Large intestine (tissue), 3 donors: ENCODE data around the gene PLS1. TPM values are rescaled to one million over a fixed set of nuclear protein-coding genes. Genes with fewer than 3 reads are reported as not detected.
A peak's percentile ranks its signal among the peaks of the same experiment; 100 is the strongest.

Experiments used
- DNase-seq, 2 donors: peaks; one replicate each; pipeline versions ENCODE4 v3.0.0 to v3.0.0-alpha.2; 2013
- H3K27ac ChIP-seq: one replicate; pipeline ENCODE4 v1.5.1; 2013; ENCODE audit warnings: low read length
- H3K27me3 ChIP-seq: 2 replicates; pipeline ENCODE4 v1.6.1; 2013; ENCODE audit warnings: low read length; ENCODE audit not compliant: control insufficient read depth, insufficient read depth
- H3K36me3 ChIP-seq: 2 replicates; pipeline ENCODE4 v1.6.1; 2013; ENCODE audit warnings: low read length; ENCODE audit not compliant: control insufficient read depth, insufficient read depth
- H3K4me1 ChIP-seq: one replicate; pipeline ENCODE4 v1.6.1; 2013; ENCODE audit warnings: low read length; ENCODE audit not compliant: control insufficient read depth, insufficient read depth
- H3K4me3 ChIP-seq: one replicate; pipeline ENCODE4 v1.5.1; 2013; ENCODE audit warnings: low read length
- H3K9me3 ChIP-seq: one replicate; pipeline ENCODE4 v1.6.1; 2013; ENCODE audit warnings: mild to moderate bottlenecking, low read depth, low read length, moderate library complexity; ENCODE audit not compliant: control insufficient read depth
- WGBS: methylation state at CpG from one replicate; pipeline ENCODE4 v1.1.5; 2013; ENCODE audit warnings: low lambda C conversion rate; ENCODE audit not compliant: insufficient coverage; 5-methylcytosine and 5-hydroxymethylcytosine counted together
- polyA plus RNA-seq: library from polyadenylated mRNA; unstranded; fragments of 120-200 nt; gene quantifications from one replicate; pipeline ENCODE4 v1.2.1, GENCODE V29; 2013

The PLS1 gene
- polyA plus RNA-seq, 1 donor = 44.2 TPM

- Histone ChIP-seq H3K9me3 (no peaks in the 10 kb centered on the region), H3K27ac (no peak overlapping the region), H3K4me1 (no peaks in the 10 kb centered on the region), H3K36me3 (no peaks in the 10 kb centered on the region), H3K4me3 (no peak overlapping the region), H3K27me3 (no peaks in the 10 kb centered on the region)
- no peak for DNase-seq
- no CpG with 5 or more reads among the region's 4 CpGs for WGBS
Measured at GRCh38 chr3:142716102-142716501, 119.9 kb downstream of the PLS1 start.

- Histone ChIP-seq H3K36me3 (no peaks in the 10 kb centered on the region), H3K4me3 (peak overlapping the region; percentile 66), H3K4me1 (peaks cover 7% of the 10 kb centered on the region), H3K9me3 (no peaks in the 10 kb centered on the region), H3K27ac (no peak overlapping the region), H3K27me3 (peaks cover 18% of the 10 kb centered on the region)
- DNase-seq = no peak
- no CpG with 5 or more reads among the region's 10 CpGs for WGBS
Measured at GRCh38 chr3:142723665-142723967, 127.4 kb downstream of the PLS1 start.

GRCh38 chr3:142723968-142724681, 127.9 kb downstream of the PLS1 start, which contains the start of gene TRPC1:
Gene TRPC1 (plus strand): TSS chr3:142724034. CDS start chr3:142724560, 526 bp downstream.
- WGBS = no CpG with 5 or more reads among the region's 73 CpGs
- peak; percentile 78 to 87 for DNase-seq
- peaks cover 7% of the 10 kb centered on the region for H3K4me1 ChIP-seq
- peak within 1 kb of the TSS; percentile 66 for H3K4me3 ChIP-seq
- no peaks in the 10 kb centered on the region for H3K36me3 ChIP-seq
- peaks cover 18% of the 10 kb centered on the region for H3K27me3 ChIP-seq
- H3K27ac ChIP-seq = peak within 1 kb of the TSS; percentile 62
- no peaks in the 10 kb centered on the region for H3K9me3 ChIP-seq

GRCh38 chr3:142724682-142725356, 128.6 kb downstream of the PLS1 start:
- WGBS = no CpG with 5 or more reads among the region's 35 CpGs
- Histone ChIP-seq H3K4me3 (peak overlapping the region; percentile 66), H3K4me1 (peaks cover 7% of the 10 kb centered on the region), H3K27me3 (peaks cover 18% of the 10 kb centered on the region), H3K36me3 (no peaks in the 10 kb centered on the region), H3K27ac (peak overlapping the region; percentile 62), H3K9me3 (no peaks in the 10 kb centered on the region)
- peak in 1 of 2 donors; percentile 18 for DNase-seq

GRCh38 chr3:142725357-142725739, 129.2 kb downstream of the PLS1 start:
- Histone ChIP-seq H3K36me3 (no peaks in the 10 kb centered on the region), H3K27ac (no peak overlapping the region), H3K9me3 (no peaks in the 10 kb centered on the region), H3K27me3 (peaks cover 18% of the 10 kb centered on the region), H3K4me1 (peaks cover 7% of the 10 kb centered on the region), H3K4me3 (peak overlapping the region; percentile 66)
- DNase-seq = no peak
- WGBS = 58% methylated on average over 3 of the region's 5 CpGs

GRCh38 chr3:142726017-142726416, 129.8 kb downstream of the PLS1 start:
- no peak for DNase-seq
- WGBS = 71% methylated on average over 1 of the region's 1 CpG
- H3K4me1 ChIP-seq = peaks cover 7% of the 10 kb centered on the region
- H3K27ac ChIP-seq = no peak overlapping the region
- H3K4me3 ChIP-seq = no peak overlapping the region
- no peaks in the 10 kb centered on the region for H3K36me3 ChIP-seq
- H3K9me3 ChIP-seq = no peaks in the 10 kb centered on the region
- peaks cover 18% of the 10 kb centered on the region for H3K27me3 ChIP-seq

- WGBS = no CpG with 5 or more reads among the region's 3 CpGs
- no peaks in the 10 kb centered on the region for H3K9me3 ChIP-seq
- no peak overlapping the region for H3K4me3 ChIP-seq
- DNase-seq = no peak
- H3K27me3 ChIP-seq = no peaks in the 10 kb centered on the region
- H3K27ac ChIP-seq = no peak overlapping the region
- no peaks in the 10 kb centered on the region for H3K4me1 ChIP-seq
- H3K36me3 ChIP-seq = no peaks in the 10 kb centered on the region
Measured at GRCh38 chr3:142732066-142732465, 135.9 kb downstream of the PLS1 start.

GRCh38 chr3:142734834-142735233, 138.6 kb downstream of the PLS1 start:
- Histone ChIP-seq H3K4me1 (no peaks in the 10 kb centered on the region), H3K27ac (no peak overlapping the region), H3K36me3 (no peaks in the 10 kb centered on the region), H3K9me3 (no peaks in the 10 kb centered on the region), H3K27me3 (no peaks in the 10 kb centered on the region), H3K4me3 (no peak overlapping the region)
- WGBS = 70% methylated on average over 2 of the region's 2 CpGs
- peak; percentile 7 to 43 for DNase-seq

GRCh38 chr3:142735462-142735861, 139.3 kb downstream of the PLS1 start:
- no peak for DNase-seq
- no peak overlapping the region for H3K4me3 ChIP-seq
- no peaks in the 10 kb centered on the region for H3K36me3 ChIP-seq
- H3K27ac ChIP-seq = no peak overlapping the region
- H3K9me3 ChIP-seq = no peaks in the 10 kb centered on the region
- H3K4me1 ChIP-seq = no peaks in the 10 kb centered on the region
- H3K27me3 ChIP-seq = no peaks in the 10 kb centered on the region

- Histone ChIP-seq H3K36me3 (no peaks in the 10 kb centered on the region), H3K27me3 (no peaks in the 10 kb centered on the region), H3K27ac (no peak overlapping the region), H3K9me3 (no peaks in the 10 kb centered on the region), H3K4me1 (no peaks in the 10 kb centered on the region), H3K4me3 (no peak overlapping the region)
- DNase-seq = no peak
Measured at GRCh38 chr3:142738396-142738795, 142.2 kb downstream of the PLS1 start.

- H3K4me1 ChIP-seq = no peaks in the 10 kb centered on the region
- 50% methylated on average over 1 of the region's 7 CpGs for WGBS
- H3K36me3 ChIP-seq = no peaks in the 10 kb centered on the region
- peak in 1 of 2 donors; percentile 3 for DNase-seq
- H3K4me3 ChIP-seq = no peak overlapping the region
- H3K9me3 ChIP-seq = no peaks in the 10 kb centered on the region
- no peak overlapping the region for H3K27ac ChIP-seq
- H3K27me3 ChIP-seq = no peaks in the 10 kb centered on the region
Measured at GRCh38 chr3:142746646-142747045, 150.5 kb downstream of the PLS1 start.
